ENCODE results near the gene SSC4D.
"Not testable (repeated sequence)": the region's sequence is repeated elsewhere in the genome, so short reads cannot be mapped to it uniquely, and the experiment has no call there.

- TF ChIP-seq CTCF (conservative IDR thresholded peaks at IDR 0.05; ENCODE audit: low read depth in 2 of 2); POLR2AphosphoS5 (IDR thresholded peaks at IDR 0.05; ENCODE audit: low read depth); CREB1 (CRISPR knock-in tag; IDR thresholded peaks at IDR 0.05; ENCODE audit: low read depth); EZH2 (IDR thresholded peaks at IDR 0.05; ENCODE audit: low read depth, unreplicated experiment); EZH2phosphoT487 (IDR thresholded peaks at IDR 0.05; ENCODE audit: unreplicated experiment); REST (IDR thresholded peaks at IDR 0.05; ENCODE audit: unreplicated experiment); ETS1 (IDR thresholded peaks at IDR 0.05); ZNF114 (CRISPR knock-in tag; IDR thresholded peaks at IDR 0.05); STAT1 (IDR thresholded peaks at IDR 0.05; ENCODE audit: unreplicated experiment); JUNB (IDR thresholded peaks at IDR 0.05; ENCODE audit: unreplicated experiment): not testable (repeated sequence)
Observed at GRCh38 chr7:76457017-76457416, 47.5 kb upstream of the SSC4D start.
